Lung (tissue), 12 donors: ENCODE measurements around the gene ZNF205. TPM values are rescaled to one million over a fixed set of nuclear protein-coding genes. Genes with fewer than 3 reads are reported as not detected.
"Not testable (repeated sequence)": the region's sequence is repeated elsewhere in the genome, so short reads cannot be mapped to it uniquely, and the experiment has no call there.

Source experiments
- ATAC-seq: fragments of 200-7000 bp; cut with Tn5 transposase; one replicate; pipeline ENCODE4 v1.9.1; 2020; ENCODE audit warnings: moderate number of reproducible peaks; ENCODE audit not compliant: insufficient read depth, low FRiP score
- DNase-seq, 3 donors: peaks; one replicate each; pipeline ENCODE4 v3.0.0-alpha.2; 2013 to 2017
- H3K27ac ChIP-seq, 2 donors: one replicate each; pipeline ENCODE4 v1.5.1; 2013; ENCODE audit warnings: mild to moderate bottlenecking in 2 of 2, moderate library complexity in 2 of 2, control low read depth in 1 of 2, inconsistent platforms in 1 of 2, low read depth in 1 of 2, low read length in 1 of 2
- H3K27me3 ChIP-seq, 3 donors: one replicate each; pipeline ENCODE4 v1.5.1; 2013; ENCODE audit warnings: low read length in 2 of 3; ENCODE audit not compliant: control insufficient read depth in 3 of 3, insufficient read depth in 3 of 3
- H3K36me3 ChIP-seq, 4 donors: one replicate each; pipeline ENCODE4 v1.5.1; 2013; ENCODE audit warnings: low read length in 4 of 4, mild to moderate bottlenecking in 1 of 4, moderate library complexity in 1 of 4; ENCODE audit not compliant: control insufficient read depth in 4 of 4, insufficient read depth in 4 of 4
- H3K4me1 ChIP-seq, 5 donors: one replicate each; pipeline ENCODE4 v1.5.1; 2013; ENCODE audit warnings: low read length in 5 of 5, mild to moderate bottlenecking in 2 of 5, moderate library complexity in 1 of 5; ENCODE audit not compliant: control insufficient read depth in 5 of 5, insufficient read depth in 5 of 5
- H3K4me3 ChIP-seq: one replicate; pipeline ENCODE4 v1.5.1; 2013; ENCODE audit warnings: mild to moderate bottlenecking, control low read depth, moderate library complexity
- H3K9ac ChIP-seq, 2 donors: one replicate each; pipeline ENCODE4 v1.5.1; 2013; ENCODE audit warnings: low read length in 2 of 2, control low read depth in 1 of 2; ENCODE audit not compliant: insufficient read depth in 1 of 2
- H3K9me3 ChIP-seq, 4 donors: one replicate each; pipeline ENCODE4 v1.5.1; 2013; ENCODE audit warnings: low read length in 3 of 4, mild to moderate bottlenecking in 1 of 4, moderate library complexity in 1 of 4; ENCODE audit not compliant: control insufficient read depth in 4 of 4, insufficient read depth in 3 of 4
- CTCF ChIP-seq: IDR thresholded peaks from 2 replicates; pipeline ENCODE4 v1.5.1; 2012; ENCODE audit warnings: mild to moderate bottlenecking; ENCODE audit errors: control extremely low read depth, extremely low read depth
- WGBS, 2 donors: extraction: QIAGEN DNeasy Blood & Tissue Kit; methylation state at CpG; one replicate each; pipeline ENCODE4 v1.1.7; 2013; 5-methylcytosine and 5-hydroxymethylcytosine counted together
- polyA plus RNA-seq, 2 donors: library from polyadenylated mRNA; stranded (reverse); fragments of 200-250 nt; gene quantifications; one replicate each; pipeline ENCODE4 v1.2.1, GENCODE V29; 2013
- total RNA-seq, 2 donors: library from RNA; depleted of rRNA in 1 of 2; stranded (reverse); fragments of >200 nt in 1 of 2; gene quantifications; one replicate each; pipeline ENCODE4 v1.2.1, GENCODE V29; 2014 to 2021
- donor health status: control.
- donor health status: control.
- donor health status: Bipolar disorder and iron deficiency.
- donor health status: healthy.
- donor health status: DM: yes; HTN: yes; CAD: no.

ZNF205 gene
- total and polyA plus RNA-seq, 4 donors: 9.8 to 33.0 (median 11.5) TPM

DNA sequence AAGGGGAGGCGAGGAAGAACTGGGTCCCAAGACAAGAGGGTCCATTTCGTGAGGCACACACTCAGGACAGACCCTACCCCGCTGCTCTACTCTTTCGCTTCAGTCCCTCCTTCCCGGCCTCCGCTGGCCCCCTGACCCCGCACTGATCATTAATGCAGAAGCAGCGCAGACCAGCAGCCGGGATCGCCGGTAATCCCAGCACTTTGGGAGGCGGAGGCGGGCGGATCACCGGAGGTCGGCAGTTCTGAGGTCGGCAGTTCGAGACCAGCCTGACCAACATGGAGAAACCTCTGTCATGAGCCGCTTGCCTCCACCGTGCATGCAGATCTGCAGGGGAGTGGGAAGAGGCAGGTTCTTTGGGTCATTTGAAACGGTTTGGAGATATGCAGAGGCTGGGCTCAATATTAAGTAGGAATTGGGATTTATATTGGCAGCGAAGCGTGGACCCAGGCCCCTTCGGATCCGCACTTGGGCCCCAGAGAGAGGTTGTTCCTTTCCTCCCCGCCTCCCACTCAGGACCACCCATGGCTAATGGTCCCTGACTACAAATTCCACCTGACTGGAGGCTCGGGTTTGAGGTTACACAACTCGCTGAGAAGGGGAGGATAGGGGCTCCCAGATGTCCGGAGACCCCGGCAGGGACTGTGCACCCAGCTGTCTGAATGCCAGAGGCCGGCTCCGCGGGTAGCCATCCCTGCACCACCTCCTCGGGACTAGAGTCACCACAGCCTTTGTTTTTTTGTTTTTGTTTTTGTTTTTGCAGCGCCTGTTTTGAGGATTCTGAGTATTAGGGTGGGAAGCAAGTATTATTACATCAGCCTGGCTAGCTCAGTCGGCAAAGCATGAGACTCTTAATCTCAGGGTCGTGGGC, 52.0 kb downstream of the ZNF205 start:
- H3K4me3 ChIP-seq: no peak overlapping the region
- ATAC-seq (no peak), DNase-seq (no peak)
- no peak for TF ChIP-seq CTCF
- H3K27ac ChIP-seq: no peak overlapping the region
- peaks cover 0 to 7% (median 0%) of the 10 kb centered on the region in 5 donors for H3K4me1 ChIP-seq
- H3K36me3 ChIP-seq: no peaks in the 10 kb centered on the region
- peaks cover 0 to 47% (median 39%) of the 10 kb centered on the region in 3 donors for H3K27me3 ChIP-seq
- no peak overlapping the region for H3K9ac ChIP-seq
- WGBS, 2 donors: 87 to 88% methylated on average over 37 of the region's 37 CpGs
- no peaks in the 10 kb centered on the region for H3K9me3 ChIP-seq

DNA sequence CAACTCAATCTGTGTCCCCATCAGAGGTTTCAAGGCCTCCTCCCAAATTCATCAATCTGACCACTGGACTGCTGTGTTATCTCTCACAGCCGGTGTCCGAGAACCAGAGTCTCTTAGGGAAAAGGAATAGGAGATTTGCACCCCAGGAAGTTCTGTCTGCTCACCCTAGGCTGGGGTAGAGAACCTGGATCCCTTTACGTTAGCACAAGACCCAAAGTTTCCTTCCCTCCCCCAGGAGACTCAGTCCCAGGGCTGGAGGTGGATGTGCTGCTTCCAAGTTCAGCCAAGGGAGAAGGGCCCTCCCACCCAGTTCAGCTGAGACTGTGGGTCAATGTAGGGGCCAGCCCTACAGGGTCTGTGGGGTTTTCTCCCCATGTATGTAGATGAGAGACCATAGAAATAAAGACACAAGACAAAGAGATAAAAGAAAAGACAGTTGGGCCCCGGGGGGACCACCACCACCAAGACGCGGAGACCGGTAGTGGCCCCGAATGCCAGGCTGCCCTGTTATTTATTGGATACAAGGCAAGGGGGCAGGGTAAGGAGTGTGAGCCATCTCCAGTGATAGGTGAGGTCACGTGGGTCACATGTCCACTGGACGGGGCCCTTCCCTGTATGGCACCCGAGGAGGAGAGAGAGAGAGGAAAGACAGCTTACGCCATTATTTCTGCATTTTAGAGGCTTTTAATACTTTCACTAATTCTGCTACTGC, 52.9 kb downstream of the ZNF205 start:
- DNase-seq (no peak), ATAC-seq (no peak)
- Histone ChIP-seq H3K27ac (peak overlapping the region in 1 of 2 donors; percentile 20), H3K4me3 (no peak overlapping the region), H3K4me1 (no peaks in the 10 kb centered on the region), H3K9ac (no peak overlapping the region), H3K27me3 (peaks cover 0 to 48% (median 42%) of the 10 kb centered on the region in 3 donors), H3K36me3 (no peaks in the 10 kb centered on the region), H3K9me3 (no peaks in the 10 kb centered on the region)
- TF ChIP-seq CTCF: no peak
- WGBS, 2 donors: 89 to 90% methylated on average over 12 of the region's 12 CpGs

GRCh38 chr16:3166505-3166886, 54.1 kb downstream of the ZNF205 start:
- Histone ChIP-seq H3K9me3 (no peaks in the 10 kb centered on the region), H3K27ac (no peak overlapping the region), H3K4me1 (no peaks in the 10 kb centered on the region), H3K27me3 (peaks cover 0 to 53% (median 48%) of the 10 kb centered on the region in 3 donors), H3K4me3 (no peak overlapping the region), H3K36me3 (no peaks in the 10 kb centered on the region), H3K9ac (no peak overlapping the region)
- no peak for TF ChIP-seq CTCF
- ATAC-seq (no peak), DNase-seq (no peak)
- WGBS, 2 donors: 33 to 59% methylated on average over 1 of the region's 1 CpG

DNA sequence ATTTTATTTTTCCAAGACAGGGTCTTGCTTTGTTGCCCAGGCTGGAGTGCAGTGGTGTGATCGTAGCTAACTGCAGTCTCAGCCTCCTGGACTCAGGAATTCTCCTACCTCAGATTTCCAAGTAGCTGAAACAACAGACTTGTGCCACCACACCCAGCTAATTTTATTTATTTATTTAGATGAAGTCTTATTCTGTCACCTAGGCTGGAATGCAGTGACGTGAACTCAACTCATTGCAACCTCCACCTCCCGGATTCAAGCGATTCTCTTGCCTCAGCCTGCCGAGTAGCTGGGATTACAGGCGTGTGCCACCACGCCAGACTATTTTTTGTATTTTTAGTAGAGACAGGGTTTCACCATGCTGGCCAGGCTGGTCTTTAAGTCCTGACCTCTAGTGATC, 56.3 kb downstream of the ZNF205 start:
- H3K4me1 ChIP-seq, DNase-seq, H3K9ac ChIP-seq, H3K27ac ChIP-seq, H3K9me3 ChIP-seq, ATAC-seq, H3K4me3 ChIP-seq, H3K36me3 ChIP-seq: not testable (repeated sequence)
- WGBS, 2 donors: 83 to 89% methylated on average over 7 of the region's 7 CpGs
- peaks cover 0 to 65% (median 63%) of the 10 kb centered on the region in 3 donors for H3K27me3 ChIP-seq
